Erythroblast (primary cell): ENCODE data around the gene TAL1.

Experiments
- GATA1 ChIP-seq: IDR thresholded peaks from 2 replicates; pipeline ENCODE4 v1.6.1; 2011; ENCODE audit warnings: low read depth, mild to moderate bottlenecking, control low read depth, low read length, moderate library complexity
- POLR2A ChIP-seq: IDR thresholded peaks from 2 replicates; pipeline ENCODE4 v1.6.1; 2011; ENCODE audit warnings: mild to moderate bottlenecking, low read length

DNA sequence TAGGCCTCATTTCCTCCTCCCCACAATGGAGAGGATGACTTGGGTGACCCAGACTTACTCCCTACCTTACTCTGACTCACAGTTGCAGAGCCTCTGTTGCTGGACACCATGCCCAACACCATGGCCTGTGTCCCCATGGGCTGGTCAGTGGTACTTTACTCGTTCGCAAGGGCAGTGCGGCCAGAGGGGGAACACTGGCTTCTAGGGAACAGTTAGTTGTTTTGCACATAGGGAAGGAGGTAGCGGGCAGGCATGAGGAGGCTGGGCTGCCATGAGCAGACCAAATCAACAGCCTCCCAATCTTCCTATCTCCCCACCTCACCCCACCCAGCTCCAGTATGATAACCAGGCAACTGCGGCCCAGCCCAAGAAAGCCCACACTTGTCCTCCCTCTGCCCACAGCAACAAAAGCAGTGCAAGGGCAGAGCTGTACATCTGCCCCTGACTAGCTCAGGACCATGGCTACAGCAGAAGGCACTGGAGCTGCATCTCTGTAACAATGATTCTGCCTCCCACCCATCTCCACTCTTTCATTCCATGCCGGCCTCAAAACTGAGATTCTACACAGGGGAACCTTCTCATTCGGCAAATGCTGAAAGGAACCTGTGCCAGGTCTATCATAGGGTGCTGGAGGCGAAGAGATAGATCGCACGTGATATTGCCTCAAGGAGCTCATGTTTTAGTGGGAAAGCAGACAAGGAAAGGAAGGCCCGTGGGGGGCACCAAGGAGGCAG is 18.6 kb downstream of the TAL1 start:
- peak; percentile 18 for TF ChIP-seq POLR2A
- no peak for TF ChIP-seq GATA1
